Hippocampal formation (tissue), 2 donors: ENCODE data around the gene MYMX.
"Not testable (repeated sequence)": the region's sequence is repeated elsewhere in the genome, so short reads cannot be mapped to it uniquely, and the experiment has no call there.

Experiments used
- DNase-seq, 2 donors: peaks; one replicate each; lab custom pipeline; 2025; lab: John Stamatoyannopoulos, UW

MYMX gene

GRCh38 chr6:44219815-44220784 is 3.4 kb downstream of the MYMX start:
- DNase-seq = no peak

DNA sequence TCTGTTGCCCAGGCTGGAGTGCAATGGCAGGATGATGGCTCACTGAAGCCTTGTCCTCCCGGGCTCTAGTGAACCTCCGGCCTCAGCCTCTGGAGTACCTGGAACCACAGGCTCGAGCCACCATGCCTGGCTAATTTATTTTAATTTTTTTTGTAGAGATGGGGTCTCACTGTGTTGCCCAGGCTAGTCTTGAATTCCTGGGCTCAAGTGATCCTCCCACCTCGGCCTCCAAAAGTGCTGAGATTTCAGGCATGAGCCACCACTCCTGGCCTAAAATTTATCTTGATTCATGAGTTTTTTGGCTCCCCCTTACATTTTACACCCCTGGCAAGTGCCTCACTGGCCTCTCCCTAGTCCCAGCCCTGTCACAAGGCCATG is 4.2 kb downstream of the MYMX start:
- DNase-seq = no peak

DNA sequence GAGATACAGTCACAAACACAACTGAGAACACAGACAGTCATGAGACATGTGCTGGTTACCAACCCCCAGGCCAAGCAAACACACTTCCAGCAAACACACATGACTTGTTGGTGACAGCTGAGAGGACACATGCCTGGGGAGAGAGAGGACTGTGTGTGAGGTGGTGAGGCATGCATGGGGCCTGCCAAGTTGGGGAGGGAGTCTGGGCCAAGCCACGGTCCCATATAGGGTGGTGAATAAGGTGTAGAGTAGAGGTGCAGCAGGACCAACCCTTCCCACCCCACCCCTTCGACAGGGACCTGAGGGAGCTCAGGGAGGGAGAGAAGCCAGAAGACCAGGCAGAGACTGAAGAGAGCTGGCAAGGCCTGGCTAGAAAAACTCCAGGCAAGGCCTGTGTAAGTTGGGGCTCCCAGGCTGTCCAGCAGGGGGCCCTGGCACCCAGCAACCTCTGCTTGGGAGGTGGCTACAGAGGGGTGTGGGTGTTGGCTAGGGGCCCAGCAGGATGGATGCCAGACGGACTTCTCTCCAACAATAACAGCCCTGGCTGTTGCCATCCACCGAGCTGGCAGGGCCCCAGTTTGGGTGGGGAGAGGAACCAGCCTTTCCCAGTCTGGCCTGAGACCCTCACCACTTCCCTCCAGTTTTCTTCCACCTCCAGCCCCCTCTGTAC is 4.7 kb downstream of the MYMX start:
- peak; percentile 40 to 70 for DNase-seq

DNA sequence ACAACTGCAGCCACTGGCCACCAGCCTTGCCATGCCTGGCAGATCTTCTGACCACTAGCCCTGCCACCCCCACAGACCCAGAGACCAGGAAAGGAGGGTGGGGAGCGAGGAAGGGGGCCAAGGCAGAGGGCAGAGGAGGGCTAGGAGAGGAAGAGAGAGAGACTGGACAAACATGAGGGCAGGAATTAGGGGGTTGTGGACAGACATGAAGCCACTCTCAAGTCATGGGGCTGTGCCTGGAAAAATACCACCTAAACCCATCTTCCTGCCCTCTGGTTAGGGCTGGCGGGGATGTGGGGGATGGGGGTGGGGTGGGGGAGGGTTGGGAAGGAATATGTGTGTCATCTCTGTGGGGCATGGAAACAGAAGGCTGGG is 5.2 kb downstream of the MYMX start:
- no peak for DNase-seq

DNA sequence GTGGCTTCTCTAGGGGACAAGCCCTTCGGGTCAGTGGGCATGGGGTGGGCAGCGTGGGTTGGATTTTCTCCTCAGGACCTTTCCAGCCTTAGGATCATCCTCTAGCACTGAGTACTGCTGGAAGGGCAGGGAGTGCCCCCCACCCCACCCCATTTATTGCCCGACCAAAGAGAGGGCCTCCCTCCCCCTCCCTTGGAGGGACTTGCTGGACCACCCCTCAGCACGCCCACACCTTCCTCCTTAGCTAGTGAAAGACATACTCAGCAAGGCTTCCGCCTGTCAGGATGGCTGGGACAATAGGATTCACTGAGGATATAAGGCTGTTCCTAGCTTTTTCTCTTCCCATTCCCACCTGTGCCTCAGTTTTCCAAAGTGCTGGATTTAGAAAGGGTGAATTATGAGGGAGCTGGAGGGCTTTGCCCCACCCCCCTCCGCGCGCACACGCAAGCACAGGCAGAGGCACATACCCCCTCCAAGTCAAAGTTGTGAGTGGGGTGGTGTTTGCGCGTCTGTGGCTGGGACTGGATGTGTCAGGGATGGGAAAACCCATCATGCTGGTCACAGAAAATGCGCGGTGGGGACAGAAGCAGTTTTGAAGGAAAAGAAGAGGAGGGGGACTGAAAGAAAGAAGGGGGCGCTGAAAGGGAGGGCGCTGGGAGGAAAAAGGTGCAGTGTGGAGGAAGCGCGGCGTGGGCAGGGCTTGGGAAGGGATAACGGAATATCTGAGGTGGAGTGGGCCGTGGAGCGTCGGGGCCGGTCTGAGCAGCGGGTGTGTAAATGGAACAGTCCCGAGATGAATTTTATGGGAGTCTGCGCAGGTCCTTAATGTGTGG is 6.0 kb downstream of the MYMX start:
- DNase-seq = no peak

- peak; percentile 36 to 60 for DNase-seq
These were observed 6.7 kb downstream of the MYMX start, which contains the start of gene SLC29A1 for GRCh38 chr6:44223319-44224028. Gene SLC29A1, plus strand, starts transcription at chr6:44223595. Its CDS starts 3,719 bp downstream, at chr6:44227314.

DNA sequence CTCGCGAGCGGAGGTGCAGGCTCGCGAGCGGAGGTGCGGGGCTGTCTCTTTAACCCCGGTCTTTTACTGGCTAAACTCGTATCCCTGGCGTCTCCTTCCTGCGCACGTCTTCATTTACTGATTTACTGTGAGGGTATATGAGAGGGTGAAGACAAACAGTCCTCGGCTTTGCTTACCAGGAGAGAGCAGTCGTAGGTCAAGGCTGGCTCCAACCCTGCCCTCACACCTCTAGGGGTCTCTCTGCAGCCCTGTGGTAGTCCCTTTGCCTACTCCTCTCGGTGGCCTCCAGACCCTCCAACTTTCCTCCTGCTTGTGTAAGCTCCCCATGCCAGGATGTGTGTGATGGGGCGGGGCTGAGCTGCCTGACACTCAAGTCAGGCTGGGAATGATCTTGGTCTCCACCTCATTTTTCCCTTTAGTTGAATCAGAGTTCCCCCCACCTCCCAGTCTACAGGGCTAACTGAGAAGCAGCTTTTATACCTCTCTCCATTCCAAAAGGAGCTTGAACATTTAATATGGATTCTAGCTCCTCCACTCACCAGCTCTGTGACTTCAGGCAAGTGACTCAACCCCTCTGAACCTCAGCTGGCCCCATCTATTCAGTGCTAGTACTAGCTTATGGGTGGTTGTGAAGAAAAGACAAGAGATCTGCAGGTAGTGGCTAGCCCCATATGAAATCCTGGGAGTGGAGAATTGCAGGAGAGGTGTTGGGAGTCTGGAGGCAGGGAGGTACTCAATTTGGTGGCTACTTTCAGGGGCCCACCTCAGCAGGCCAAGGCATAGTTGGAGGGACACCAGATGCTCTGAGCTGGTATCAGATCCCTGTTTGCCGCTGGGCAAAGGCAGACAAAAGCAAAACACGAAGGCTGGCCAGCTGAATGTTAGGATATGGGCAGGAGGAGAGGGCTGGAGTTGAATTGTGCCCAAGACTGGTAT is 7.6 kb downstream of the MYMX start:
- no peak for DNase-seq

DNA sequence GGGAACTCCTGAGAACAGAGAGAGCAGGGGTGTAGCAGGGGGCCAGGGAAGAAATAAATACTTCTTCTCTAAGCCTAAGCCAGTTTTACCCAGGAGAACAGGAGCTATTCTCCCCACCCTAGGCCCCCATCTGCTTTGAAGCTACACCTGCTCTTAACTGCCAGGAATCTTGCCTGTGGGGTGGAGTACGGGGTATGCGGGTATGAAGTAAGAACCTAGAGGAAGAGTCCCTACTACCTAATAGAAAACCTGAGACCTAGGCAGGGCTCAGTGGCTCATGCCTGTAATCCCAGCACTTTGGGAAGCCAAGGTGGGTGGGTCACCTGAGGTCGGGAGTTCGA is 8.2 kb downstream of the MYMX start:
- DNase-seq = no peak

DNA sequence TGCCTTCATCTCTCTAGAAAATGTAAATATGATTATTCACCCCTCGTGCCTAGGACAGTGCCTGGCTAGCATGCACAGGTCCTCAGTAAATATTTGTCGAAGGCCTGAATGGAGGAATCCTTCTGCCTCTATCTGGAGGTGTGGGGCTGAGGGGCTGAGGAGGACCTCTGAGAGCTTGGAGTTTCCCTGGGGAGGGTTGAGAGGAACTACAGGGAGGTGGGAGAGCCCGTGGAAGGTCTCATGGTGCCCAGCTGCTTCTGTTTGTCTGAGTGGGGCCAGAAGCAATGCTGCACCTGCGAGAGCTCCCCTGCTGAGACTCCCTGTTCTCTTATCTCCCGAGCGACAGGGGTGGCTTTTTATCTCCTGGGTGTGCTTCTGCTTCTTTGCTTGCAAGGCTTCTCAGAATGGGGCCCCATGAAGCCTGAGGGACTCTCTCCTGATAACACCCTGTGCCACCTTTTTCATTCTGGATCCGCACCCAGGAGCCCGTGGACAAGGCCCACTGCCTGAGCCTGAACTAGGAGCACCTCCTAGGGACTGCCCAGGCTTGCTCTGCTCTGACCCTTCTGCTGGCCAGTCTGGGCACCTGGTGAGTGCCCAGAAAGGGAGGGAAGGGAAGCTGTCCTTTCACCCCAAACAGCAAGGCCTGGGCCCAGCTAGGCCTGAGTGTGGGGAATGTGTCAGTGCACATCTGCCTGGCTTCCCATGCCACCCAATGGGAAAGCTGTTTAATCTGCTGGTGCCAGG is 9.0 kb downstream of the MYMX start:
- DNase-seq = no peak

DNA sequence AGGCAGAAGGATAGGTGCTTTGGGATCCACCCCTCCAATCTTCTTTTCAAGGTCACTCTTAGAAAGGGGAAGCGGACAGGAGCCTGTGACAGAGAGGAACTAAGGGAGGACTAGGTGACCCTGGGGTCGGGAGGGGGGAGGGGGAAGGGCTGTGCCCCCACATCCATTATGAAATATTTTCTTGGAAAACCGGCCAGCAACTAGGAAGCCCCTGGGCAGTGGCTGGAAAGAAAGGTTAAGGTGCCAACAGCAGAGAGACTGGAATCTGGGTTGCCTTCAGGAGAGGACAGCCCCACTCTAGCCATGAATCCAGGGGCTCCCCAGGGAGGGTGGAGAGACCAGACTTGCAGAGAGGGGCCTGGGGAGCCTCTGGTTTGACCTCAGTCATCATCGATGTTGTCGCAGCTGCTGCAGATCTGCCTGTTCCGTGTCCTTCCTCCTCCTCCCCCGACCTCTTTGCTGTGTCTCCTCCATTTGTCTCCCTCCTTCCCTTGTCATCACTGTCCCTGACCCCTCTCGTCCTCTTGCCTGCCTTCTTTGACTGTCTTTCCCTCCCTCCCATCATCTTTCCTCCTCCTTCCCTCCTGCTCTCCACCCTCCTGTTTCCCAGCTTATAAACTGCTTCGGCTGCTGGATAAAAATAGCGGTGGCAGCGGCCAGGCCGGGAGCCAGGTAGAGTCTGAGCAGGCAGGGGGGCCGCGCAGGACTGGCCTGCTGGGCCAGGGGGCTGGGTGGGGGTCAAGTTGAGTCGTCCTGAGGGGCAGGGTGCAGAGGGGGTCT is 9.8 kb downstream of the MYMX start:
- DNase-seq = no peak

GRCh38 chr6:44227148-44227793 is 10.5 kb downstream of the MYMX start:
- no peak for DNase-seq

DNA sequence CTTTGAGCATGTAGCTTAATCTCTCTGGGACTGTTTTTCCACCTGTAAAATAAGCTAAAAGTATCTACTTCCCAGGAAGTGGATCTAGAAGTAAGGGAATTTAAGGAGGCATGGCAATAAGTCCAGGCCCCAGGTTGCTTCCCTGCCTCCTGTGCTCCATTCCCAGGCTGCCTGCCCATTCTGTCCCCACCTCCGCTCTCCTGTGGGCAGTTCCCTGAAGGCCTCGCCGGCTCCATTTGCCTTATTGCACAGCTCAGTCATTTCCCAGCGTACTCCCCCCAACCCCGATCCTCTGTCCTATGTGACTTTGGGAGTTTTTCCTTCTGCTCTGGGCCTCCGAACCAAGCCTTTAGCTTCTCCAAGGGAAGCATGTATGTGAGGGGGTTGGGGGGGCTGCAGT is 11.3 kb downstream of the MYMX start:
- DNase-seq = no peak

DNA sequence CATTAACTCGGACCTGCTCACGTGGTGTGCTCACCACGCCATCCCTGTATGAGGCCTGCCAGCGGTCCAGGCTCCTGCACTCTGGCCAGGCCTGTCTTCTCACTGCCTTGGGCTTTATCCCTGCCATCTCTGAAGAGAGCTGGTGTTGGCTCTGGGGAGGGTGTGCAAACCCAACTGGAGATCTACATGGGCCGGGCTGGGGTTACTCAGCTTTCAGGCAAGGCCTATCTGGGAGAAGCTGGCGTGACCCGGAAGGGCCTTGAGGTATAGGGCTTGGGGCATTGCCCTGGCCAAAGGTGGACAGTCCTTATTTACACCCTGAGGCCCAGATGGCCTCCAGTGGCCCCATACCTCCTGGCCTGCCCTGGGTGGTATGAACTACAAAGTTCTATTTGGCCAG is 11.7 kb downstream of the MYMX start:
- DNase-seq = no peak

GRCh38 chr6:44228836-44229235 is 12.1 kb downstream of the MYMX start:
- no peak for DNase-seq

DNA sequence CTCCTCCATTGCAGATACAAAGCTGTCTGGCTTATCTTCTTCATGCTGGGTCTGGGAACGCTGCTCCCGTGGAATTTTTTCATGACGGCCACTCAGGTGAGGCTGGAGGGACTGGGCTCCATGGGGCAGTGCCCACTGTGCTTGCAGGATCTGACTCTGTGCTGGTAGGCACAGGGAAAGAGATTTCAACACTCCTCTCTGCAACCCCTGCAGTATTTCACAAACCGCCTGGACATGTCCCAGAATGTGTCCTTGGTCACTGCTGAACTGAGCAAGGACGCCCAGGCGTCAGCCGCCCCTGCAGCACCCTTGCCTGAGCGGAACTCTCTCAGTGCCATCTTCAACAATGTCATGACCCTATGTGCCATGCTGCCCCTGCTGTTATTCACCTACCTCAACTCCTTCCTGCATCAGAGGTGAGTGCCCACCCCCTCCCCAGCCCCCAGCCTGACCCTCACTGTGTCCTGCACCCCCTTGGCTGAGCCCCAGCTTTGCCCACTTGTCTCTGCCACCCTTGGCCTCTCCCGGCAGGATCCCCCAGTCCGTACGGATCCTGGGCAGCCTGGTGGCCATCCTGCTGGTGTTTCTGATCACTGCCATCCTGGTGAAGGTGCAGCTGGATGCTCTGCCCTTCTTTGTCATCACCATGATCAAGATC is 12.8 kb downstream of the MYMX start:
- no peak for DNase-seq

DNA sequence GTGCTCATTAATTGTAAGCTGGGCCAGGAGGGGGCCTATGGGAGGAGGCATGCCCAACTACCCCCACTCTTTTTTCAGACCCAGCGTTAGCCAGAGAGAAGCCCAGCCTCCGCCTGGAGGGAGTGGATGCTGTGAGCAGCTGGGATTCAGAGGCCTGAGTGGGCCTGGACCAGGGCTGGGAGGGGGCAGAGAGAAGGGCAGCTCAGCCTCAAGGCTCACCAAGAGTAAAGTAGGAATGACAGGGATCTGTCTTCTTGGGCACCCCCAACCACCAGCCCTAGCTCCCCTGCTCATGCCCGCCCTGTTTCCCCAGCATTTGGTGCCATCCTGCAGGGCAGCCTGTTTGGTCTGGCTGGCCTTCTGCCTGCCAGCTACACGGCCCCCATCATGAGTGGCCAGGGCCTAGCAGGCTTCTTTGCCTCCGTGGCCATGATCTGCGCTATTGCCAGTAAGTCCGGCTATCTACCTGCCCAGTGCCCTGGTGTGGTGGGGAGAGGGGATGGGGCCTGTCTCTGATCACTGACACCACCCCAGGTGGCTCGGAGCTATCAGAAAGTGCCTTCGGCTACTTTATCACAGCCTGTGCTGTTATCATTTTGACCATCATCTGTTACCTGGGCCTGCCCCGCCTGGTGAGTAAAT is 13.4 kb downstream of the MYMX start:
- no peak for DNase-seq

GRCh38 chr6:44231426-44231825 is 14.7 kb downstream of the MYMX start:
- not testable (repeated sequence) for DNase-seq
